Keratinocyte (primary cell): ENCODE data around the gene CHCHD10. TPM values are rescaled to one million over a fixed set of nuclear protein-coding genes. Genes with fewer than 3 reads are reported as not detected.

Source experiments
- DNase-seq: peaks from one replicate; pipeline ENCODE4 v3.0.0-alpha.2; 2011; ENCODE audit warnings: low read depth, missing footprints, low spot score
- FAIRE-seq: peaks from 2 replicates; lab custom pipeline; 2011; peaks lifted over from hg19 to GRCh38; lab: Jason Lieb, UNC
- H2AFZ ChIP-seq: 2 replicates; pipeline ENCODE4 v1.6.0; 2012; ENCODE audit warnings: low read length, control low read depth, inconsistent platforms; ENCODE audit not compliant: control insufficient read depth
- H3K27ac ChIP-seq: 2 replicates; pipeline ENCODE4 v1.5.1; 2011; ENCODE audit warnings: low read length; ENCODE audit not compliant: control insufficient read depth, insufficient read depth
- H3K27me3 ChIP-seq: 3 replicates; pipeline ENCODE4 v1.6.0; 2011; ENCODE audit warnings: low read length; ENCODE audit not compliant: control insufficient read depth, insufficient read depth; ENCODE audit errors: extremely low read depth
- H3K36me3 ChIP-seq, 2 experiments: 2 replicates in 1 of 2; 3 replicates in 1 of 2; pipeline ENCODE4 v1.5.1; 2011; ENCODE audit warnings: low read length in 2 of 2, mild to moderate bottlenecking in 1 of 2; ENCODE audit not compliant: control insufficient read depth in 2 of 2, insufficient read depth in 2 of 2; ENCODE audit errors: extremely low read depth in 1 of 2
- H3K4me1 ChIP-seq: 3 replicates; pipeline ENCODE4 v1.5.1; 2011; ENCODE audit warnings: low read length; ENCODE audit not compliant: control insufficient read depth, insufficient read depth; ENCODE audit errors: extremely low read depth
- H3K4me2 ChIP-seq: 3 replicates; pipeline ENCODE4 v1.6.0; 2011; ENCODE audit warnings: low read depth, low read length; ENCODE audit not compliant: control insufficient read depth, insufficient read depth; ENCODE audit errors: extremely low read depth
- H3K4me3 ChIP-seq, 3 experiments: fragments of 200-600 bp in 1 of 3; sonication (generic) in 1 of 3; 2 replicates in 2 of 3; 3 replicates in 1 of 3; pipeline ENCODE4 v1.5.1; 2011 to 2016; ENCODE audit warnings: low read length in 3 of 3, mild to moderate bottlenecking in 3 of 3, control low read depth in 2 of 3, inconsistent platforms in 1 of 3, low read depth in 1 of 3, mixed read lengths in 1 of 3, mixed run types in 1 of 3, moderate library complexity in 1 of 3; ENCODE audit not compliant: control insufficient read depth in 2 of 3, insufficient read depth in 2 of 3; ENCODE audit errors: extremely low read depth in 1 of 3
- H3K79me2 ChIP-seq: 2 replicates; pipeline ENCODE4 v1.6.0; 2012; ENCODE audit warnings: low read length; ENCODE audit not compliant: control insufficient read depth, insufficient read depth
- H3K9ac ChIP-seq: 3 replicates; pipeline ENCODE4 v1.6.0; 2011; ENCODE audit warnings: low read length; ENCODE audit not compliant: control insufficient read depth, insufficient read depth; ENCODE audit errors: extremely low read depth
- H3K9me1 ChIP-seq: 3 replicates; pipeline ENCODE4 v1.6.0; 2011; ENCODE audit warnings: low read length; ENCODE audit not compliant: control insufficient read depth, insufficient read depth; ENCODE audit errors: extremely low read depth
- H3K9me3 ChIP-seq: 2 replicates; pipeline ENCODE4 v1.5.1; 2012; ENCODE audit warnings: low read depth, low read length; ENCODE audit not compliant: control insufficient read depth
- H4K20me1 ChIP-seq: 3 replicates; pipeline ENCODE4 v1.6.0; 2011; ENCODE audit warnings: low read length; ENCODE audit not compliant: control insufficient read depth, insufficient read depth; ENCODE audit errors: extremely low read depth
- EZH2 ChIP-seq: IDR thresholded peaks from one replicate; pipeline ENCODE4 v1.6.1; 2012; ENCODE audit warnings: inconsistent platforms, mild to moderate bottlenecking, low read length, moderate library complexity
- dilution Hi-C: fragments of 300-500 bp; cut with MboI; formaldehyde crosslinking; loops from one replicate; pipeline ENCODE4 v1.7.0; 2020; ENCODE audit warnings: low sequenced_read_pairs; ENCODE audit not compliant: extremely low pct_ligation_motif_present
- polyA plus RNA-seq, 5 experiments: library from polyadenylated mRNA; depleted of rRNA in 3 of 5; stranded (reverse) in 3 of 5; stranded (forward) in 1 of 5; unstranded in 1 of 5; fragments of >200 nt; gene quantifications; 1 replicate in 1 of 5; 2 replicates in 3 of 5; 3 replicates in 1 of 5; pipeline versions ENCODE4 v1.2.1 to v1.2.3, GENCODE V29; 2011 to 2012; ENCODE audit warnings: missing spikeins in 2 of 5, low read depth in 1 of 5, low replicate concordance in 1 of 5
- TF ChIP-seq, protein P1 (sequence below), 3 experiments: IDR thresholded peaks in 1 of 3; conservative IDR thresholded peaks in 1 of 3; optimal IDR thresholded peaks in 1 of 3; 2 replicates in 2 of 3; 3 replicates in 1 of 3; pipeline versions ENCODE3 to v1.5.1; 2011; ENCODE audit warnings: low read length in 3 of 3, mild to moderate bottlenecking in 3 of 3, moderate library complexity in 2 of 3, control low read depth in 1 of 3, inconsistent platforms in 1 of 3; ENCODE audit not compliant: insufficient read depth in 2 of 3; ENCODE audit errors: extremely low read depth in 1 of 3

Gene CHCHD10
- polyA plus RNA-seq, 1 donor (not counting 4 experiments of a cell fraction or from before 2014, with no cell fraction given), result 10.4 TPM

DNA sequence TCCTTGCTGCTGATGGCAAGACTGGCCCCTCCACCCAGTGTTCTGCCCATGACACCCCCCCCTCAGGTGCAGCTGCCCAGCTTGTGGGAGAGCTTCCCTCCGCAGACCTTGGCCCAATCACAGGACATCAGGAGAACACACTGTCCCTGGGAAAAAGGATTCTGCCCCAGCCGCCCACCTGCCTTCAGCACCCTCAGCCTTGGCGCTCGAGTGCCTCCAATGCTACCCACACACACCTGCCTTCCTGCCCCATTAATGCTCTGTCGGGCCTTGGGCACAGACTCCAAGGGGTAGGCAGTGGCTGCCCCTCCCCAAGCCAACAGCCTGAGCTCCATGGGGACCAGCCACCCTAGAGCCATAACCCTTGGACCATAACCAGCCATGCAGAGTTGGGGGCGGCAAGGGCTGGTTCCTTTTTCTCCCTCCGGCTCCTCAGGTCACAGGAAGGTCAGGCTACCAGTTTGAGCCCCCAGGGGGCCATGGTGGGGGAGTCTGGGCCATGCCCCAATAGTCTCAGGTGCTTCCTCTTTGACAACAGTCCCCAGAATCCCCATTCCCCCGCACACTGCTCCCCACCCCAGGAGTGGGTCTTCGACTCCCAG lies 15.6 kb downstream of the CHCHD10 start:
- Histone ChIP-seq H3K4me1 (peaks cover 11% of the 10 kb centered on the region), H3K36me3 (no peaks in the 10 kb centered on the region), H3K9me3 (no peaks in the 10 kb centered on the region), H3K4me3 (no peak overlapping the region), H3K79me2 (peaks cover 3% of the 10 kb centered on the region), H3K9ac (no peak overlapping the region), H3K9me1 (no peaks in the 10 kb centered on the region), H3K27ac (no peak overlapping the region), H2AFZ (no peak overlapping the region), H3K27me3 (no peaks in the 10 kb centered on the region), H3K4me2 (peak overlapping the region; percentile 77), H4K20me1 (no peaks in the 10 kb centered on the region)
- dilution Hi-C loops, result no loop called here
- TF ChIP-seq, protein P1, sequence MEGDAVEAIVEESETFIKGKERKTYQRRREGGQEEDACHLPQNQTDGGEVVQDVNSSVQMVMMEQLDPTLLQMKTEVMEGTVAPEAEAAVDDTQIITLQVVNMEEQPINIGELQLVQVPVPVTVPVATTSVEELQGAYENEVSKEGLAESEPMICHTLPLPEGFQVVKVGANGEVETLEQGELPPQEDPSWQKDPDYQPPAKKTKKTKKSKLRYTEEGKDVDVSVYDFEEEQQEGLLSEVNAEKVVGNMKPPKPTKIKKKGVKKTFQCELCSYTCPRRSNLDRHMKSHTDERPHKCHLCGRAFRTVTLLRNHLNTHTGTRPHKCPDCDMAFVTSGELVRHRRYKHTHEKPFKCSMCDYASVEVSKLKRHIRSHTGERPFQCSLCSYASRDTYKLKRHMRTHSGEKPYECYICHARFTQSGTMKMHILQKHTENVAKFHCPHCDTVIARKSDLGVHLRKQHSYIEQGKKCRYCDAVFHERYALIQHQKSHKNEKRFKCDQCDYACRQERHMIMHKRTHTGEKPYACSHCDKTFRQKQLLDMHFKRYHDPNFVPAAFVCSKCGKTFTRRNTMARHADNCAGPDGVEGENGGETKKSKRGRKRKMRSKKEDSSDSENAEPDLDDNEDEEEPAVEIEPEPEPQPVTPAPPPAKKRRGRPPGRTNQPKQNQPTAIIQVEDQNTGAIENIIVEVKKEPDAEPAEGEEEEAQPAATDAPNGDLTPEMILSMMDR (optimal IDR thresholded peaks at IDR 0.05 in 1 of 3, IDR thresholded peaks at IDR 0.05 in 1 of 3, conservative IDR thresholded peaks at IDR 0.05 in 1 of 3; ENCODE audit: extremely low read depth in 1 of 3, insufficient read depth in 2 of 3, low read length in 3 of 3), result no peak
- no peak for TF ChIP-seq EZH2
- FAIRE-seq (no peak), DNase-seq (no peak)

DNA sequence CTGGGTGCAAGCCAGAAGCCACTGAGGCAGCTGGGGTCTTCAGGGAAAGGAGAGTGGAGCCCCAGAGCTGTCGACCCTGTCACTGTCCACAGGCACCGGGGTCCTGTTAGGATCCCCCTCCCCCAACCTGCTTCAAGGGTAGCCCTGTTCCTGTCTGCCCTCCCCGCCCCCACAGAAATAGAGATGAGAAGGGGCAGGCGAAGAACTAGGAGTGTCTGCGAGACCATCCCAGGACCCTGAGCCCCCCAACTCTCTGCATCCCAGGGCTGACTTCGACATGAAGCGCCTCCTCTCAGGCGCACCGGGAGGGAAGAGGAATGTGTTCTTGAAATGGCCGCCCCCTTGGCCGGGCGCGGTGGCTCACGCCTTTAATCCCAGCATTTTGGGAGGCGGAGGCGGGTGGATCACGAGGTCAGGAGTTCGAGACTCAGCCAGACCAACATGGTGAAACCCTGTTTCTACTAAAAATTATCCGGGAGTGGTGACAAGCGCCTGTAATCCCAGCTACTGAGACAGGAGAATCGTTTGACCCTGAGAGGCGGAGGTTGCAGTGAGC lies 16.3 kb downstream of the CHCHD10 start:
- H3K27me3 ChIP-seq, result no peaks in the 10 kb centered on the region
- dilution Hi-C loops, result no loop called here
- TF ChIP-seq EZH2, result no peak
- TF ChIP-seq, protein P1 (optimal IDR thresholded peaks at IDR 0.05 in 1 of 3, IDR thresholded peaks at IDR 0.05 in 1 of 3, conservative IDR thresholded peaks at IDR 0.05 in 1 of 3; ENCODE audit: extremely low read depth in 1 of 3, insufficient read depth in 2 of 3, low read length in 3 of 3), result no peak
- H3K36me3 ChIP-seq, result no peaks in the 10 kb centered on the region
- peak overlapping the region; percentile 90 for H3K9ac ChIP-seq
- DNase-seq (no peak), FAIRE-seq (no peak)
- no peaks in the 10 kb centered on the region for H3K9me3 ChIP-seq
- H3K79me2 ChIP-seq, result peaks cover 3% of the 10 kb centered on the region
- peak overlapping the region; percentile 93 for H2AFZ ChIP-seq
- H3K4me2 ChIP-seq, result peak overlapping the region; percentile 77
- H3K4me1 ChIP-seq, result peaks cover 11% of the 10 kb centered on the region
- H4K20me1 ChIP-seq, result no peaks in the 10 kb centered on the region
- peak overlapping the region; percentile 86 for H3K27ac ChIP-seq
- H3K4me3 ChIP-seq, result peak overlapping the region; percentile 62 to 86 (median 82)
- no peaks in the 10 kb centered on the region for H3K9me1 ChIP-seq
